CD4-positive, alpha-beta T cell treated with Interleukin-21 for 1 hour (primary cell): ENCODE data around the gene SLAMF1.
A peak's percentile ranks its signal among the peaks of the same experiment; 100 is the strongest.

Source experiments
- DNase-seq: peaks from one replicate; pipeline ENCODE4 v3.0.0-alpha.2; 2020

The SLAMF1 gene

GRCh38 chr1:160622501-160623226 is 24.2 kb downstream of the SLAMF1 start:
- DNase-seq = no peak

- peak; percentile 47 for DNase-seq
These were observed 25.0 kb downstream of the SLAMF1 start for GRCh38 chr1:160621633-160622413.

- no peak for DNase-seq
These were observed 25.8 kb downstream of the SLAMF1 start for GRCh38 chr1:160620942-160621632.

- DNase-seq = no peak
These were observed 27.0 kb downstream of the SLAMF1 start for GRCh38 chr1:160619742-160620277.

GRCh38 chr1:160618763-160619274 is 28.0 kb downstream of the SLAMF1 start:
- peak; percentile 67 for DNase-seq

- DNase-seq = no peak
These were observed 28.5 kb downstream of the SLAMF1 start for GRCh38 chr1:160618327-160618726.

GRCh38 chr1:160615660-160616059 is 31.2 kb downstream of the SLAMF1 start:
- DNase-seq = no peak

GRCh38 chr1:160614410-160614809 is 32.4 kb downstream of the SLAMF1 start:
- DNase-seq = no peak

- no peak for DNase-seq
These were observed 34.1 kb downstream of the SLAMF1 start for GRCh38 chr1:160612613-160613218.

GRCh38 chr1:160610569-160611242 is 36.1 kb downstream of the SLAMF1 start:
- no peak for DNase-seq

- no peak for DNase-seq
These were observed 37.9 kb downstream of the SLAMF1 start for GRCh38 chr1:160608941-160609340.

- DNase-seq = no peak
These were observed 38.3 kb downstream of the SLAMF1 start for GRCh38 chr1:160608514-160608913.

- DNase-seq = no peak
These were observed 38.8 kb downstream of the SLAMF1 start for GRCh38 chr1:160608057-160608456.

- no peak for DNase-seq
These were observed 39.2 kb downstream of the SLAMF1 start for GRCh38 chr1:160607672-160608032.

- DNase-seq = peak; percentile 86
These were observed 39.7 kb downstream of the SLAMF1 start for GRCh38 chr1:160607011-160607671.

GRCh38 chr1:160606611-160607010 is 40.2 kb downstream of the SLAMF1 start:
- DNase-seq = no peak

GRCh38 chr1:160605792-160606479 is 40.9 kb downstream of the SLAMF1 start:
- no peak for DNase-seq

GRCh38 chr1:160605205-160605604 is 41.6 kb downstream of the SLAMF1 start:
- DNase-seq = peak; percentile 33

GRCh38 chr1:160597705-160598104 is 49.1 kb downstream of the SLAMF1 start:
- DNase-seq = no peak

- no peak for DNase-seq
These were observed 49.8 kb downstream of the SLAMF1 start for GRCh38 chr1:160597051-160597450.

- DNase-seq = no peak
These were observed 56.4 kb downstream of the SLAMF1 start for GRCh38 chr1:160590488-160590887.
